Measurements from ENCODE around the gene FRS3. TPM values are rescaled to one million over a fixed set of nuclear protein-coding genes. Genes with fewer than 3 reads are reported as not detected.
A peak's percentile ranks its signal among the peaks of the same experiment; 100 is the strongest.

Gene FRS3
- total RNA-seq, 4 donors from 2014 or later = 4.4 to 11.4 (median 7.5) TPM

- Histone ChIP-seq H3K27me3 (no peaks in the 10 kb centered on the region), H3K4me1 (peaks cover 3 to 73% (median 38%) of the 10 kb centered on the region in 4 donors), H3K27ac (peak overlapping the region in 1 of 4 donors; percentile 55), H3K4me3 (no peak overlapping the region), H3K36me3 (peaks cover 0 to 10% (median 0%) of the 10 kb centered on the region in 3 donors), H3K9me3 (no peaks in the 10 kb centered on the region)
- WGBS, 2 donors = 85 to 89% methylated on average over 7 of the region's 7 CpGs
- TF ChIP-seq EP300 (IDR thresholded peaks at IDR 0.05) = no peak
- no peak for TF ChIP-seq POLR2A (IDR thresholded peaks at IDR 0.05)
- no peak for TF ChIP-seq CTCF (IDR thresholded peaks at IDR 0.05)
- DNase-seq (ENCODE audit: low spot score in 2 of 2) = no peak
These were observed 50.1 kb downstream of the FRS3 start for GRCh38 chr6:41729624-41730023.

DNA sequence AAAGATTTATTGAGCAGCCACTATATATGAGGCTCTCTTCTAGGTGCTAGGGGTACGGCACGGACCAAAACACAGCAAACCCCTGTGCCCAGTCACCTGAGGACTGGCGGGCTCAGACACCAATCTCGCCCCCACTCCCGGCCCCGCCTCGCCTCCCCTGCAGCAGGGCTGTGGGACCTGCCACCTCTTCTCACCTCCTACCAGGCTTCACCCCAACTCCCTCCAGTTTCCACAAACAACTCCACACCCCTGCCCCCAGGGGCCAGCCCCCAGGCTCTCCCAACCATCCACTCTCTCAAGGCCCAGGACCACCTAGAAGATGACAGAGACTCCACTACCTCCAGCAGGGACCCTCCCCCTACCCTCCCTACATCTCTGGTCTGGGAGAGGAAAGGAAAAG, 50.7 kb downstream of the FRS3 start:
- peak overlapping the region in 2 of 4 donors; percentile 45 to 55 for H3K27ac ChIP-seq
- WGBS, 2 donors = 93 to 94% methylated on average over 7 of the region's 7 CpGs
- no peaks in the 10 kb centered on the region for H3K9me3 ChIP-seq
- H3K4me1 ChIP-seq = peaks cover 3 to 79% (median 45%) of the 10 kb centered on the region in 4 donors
- TF ChIP-seq EP300 (IDR thresholded peaks at IDR 0.05) (no peak), CTCF (IDR thresholded peaks at IDR 0.05) (no peak), POLR2A (IDR thresholded peaks at IDR 0.05) (no peak)
- H3K4me3 ChIP-seq = no peak overlapping the region
- H3K27me3 ChIP-seq = no peaks in the 10 kb centered on the region
- H3K36me3 ChIP-seq = peaks cover 0 to 10% (median 0%) of the 10 kb centered on the region in 3 donors
- DNase-seq (ENCODE audit: low spot score in 2 of 2) = no peak

DNA sequence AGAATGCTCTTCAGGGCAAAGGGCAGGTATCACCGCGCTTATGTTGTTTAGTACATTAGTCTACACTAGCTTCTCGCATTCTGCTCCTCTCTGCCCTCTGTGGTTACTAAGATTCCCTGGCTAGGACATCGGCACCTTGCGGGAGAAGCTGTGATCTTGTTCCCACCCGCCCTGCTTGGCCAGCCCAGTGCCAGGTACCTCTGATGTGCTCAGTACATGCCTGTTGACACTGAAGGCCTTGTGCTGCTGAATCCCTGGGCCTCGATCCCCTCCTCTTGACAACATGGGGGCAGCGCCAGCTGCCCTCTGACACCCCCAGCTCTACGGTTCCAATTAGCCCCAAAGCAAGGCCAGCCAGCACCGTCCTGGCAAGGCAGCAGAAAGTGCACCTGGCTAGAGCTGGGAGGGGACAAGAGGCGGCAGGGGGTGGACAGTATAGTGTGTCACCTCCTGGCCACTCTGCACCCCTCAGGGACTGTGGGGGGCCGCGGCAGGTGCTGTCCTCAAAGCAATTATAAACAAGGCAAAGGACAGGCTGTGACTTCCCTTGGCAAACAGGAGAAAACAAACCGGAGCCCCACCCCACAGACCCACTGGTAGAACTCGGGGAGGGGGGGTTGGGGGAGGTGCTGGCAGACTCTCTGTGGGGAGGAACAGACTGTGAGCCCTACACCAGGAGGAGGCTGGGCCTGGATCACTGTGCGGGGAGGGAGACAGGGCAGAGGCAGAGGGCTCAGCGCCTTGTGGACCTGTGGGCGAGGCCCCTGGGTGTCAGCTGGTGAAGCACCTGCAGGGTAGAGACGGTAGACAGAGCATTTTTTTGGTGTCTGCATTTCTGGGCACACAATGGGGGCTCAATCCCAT, 51.4 kb downstream of the FRS3 start:
- no peak for DNase-seq (ENCODE audit: low spot score in 2 of 2)
- 76 to 81% methylated on average over 18 of the region's 19 CpGs for WGBS, 2 donors
- Histone ChIP-seq H3K4me1 (peaks cover 3 to 80% (median 45%) of the 10 kb centered on the region in 4 donors), H3K4me3 (no peak overlapping the region), H3K36me3 (peaks cover 0 to 10% (median 0%) of the 10 kb centered on the region in 3 donors), H3K27me3 (no peaks in the 10 kb centered on the region), H3K9me3 (no peaks in the 10 kb centered on the region), H3K27ac (peak overlapping the region in 2 of 4 donors; percentile 45 to 66)
- no peak for TF ChIP-seq CTCF (IDR thresholded peaks at IDR 0.05)
- TF ChIP-seq POLR2A (IDR thresholded peaks at IDR 0.05) = no peak
- TF ChIP-seq EP300 (IDR thresholded peaks at IDR 0.05) = no peak

GRCh38 chr6:41727705-41728072, 52.0 kb downstream of the FRS3 start:
- Histone ChIP-seq H3K27ac (peak overlapping the region in 2 of 4 donors; percentile 34 to 66), H3K9me3 (no peaks in the 10 kb centered on the region), H3K4me3 (no peak overlapping the region), H3K4me1 (peaks cover 3 to 80% (median 45%) of the 10 kb centered on the region in 4 donors), H3K36me3 (peaks cover 0 to 10% (median 0%) of the 10 kb centered on the region in 3 donors), H3K27me3 (no peaks in the 10 kb centered on the region)
- TF ChIP-seq EP300 (IDR thresholded peaks at IDR 0.05) (no peak), CTCF (IDR thresholded peaks at IDR 0.05) (no peak), POLR2A (IDR thresholded peaks at IDR 0.05) (no peak)
- no peak for DNase-seq (ENCODE audit: low spot score in 2 of 2)
- WGBS, 2 donors = 75 to 78% methylated on average over 2 to 3 of the region's 3 CpGs

DNA sequence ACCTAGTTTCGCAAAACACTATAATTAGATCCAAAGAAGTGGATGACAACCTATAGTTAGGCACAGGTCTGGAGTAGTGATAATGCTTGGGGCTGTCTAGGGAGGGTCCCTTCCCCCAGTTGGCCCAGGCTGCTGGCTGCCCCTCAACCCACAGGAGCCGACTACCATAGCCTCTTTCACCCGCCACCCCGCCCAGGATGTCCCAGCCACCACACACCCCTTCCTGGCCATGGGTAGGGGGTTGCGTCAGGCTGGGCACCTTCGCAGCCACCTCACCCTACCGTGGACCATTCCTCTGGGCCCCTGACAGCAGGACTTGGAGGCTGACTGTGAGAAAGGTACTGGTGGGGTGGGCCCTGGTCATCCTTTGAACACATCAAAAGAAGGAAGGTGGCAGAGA, 52.8 kb downstream of the FRS3 start:
- WGBS, 2 donors = 66 to 74% methylated on average over 5 to 7 of the region's 7 CpGs
- Histone ChIP-seq H3K27ac (peak overlapping the region in 1 of 4 donors; percentile 32), H3K9me3 (no peaks in the 10 kb centered on the region), H3K27me3 (no peaks in the 10 kb centered on the region), H3K36me3 (peaks cover 0 to 10% (median 0%) of the 10 kb centered on the region in 3 donors), H3K4me3 (no peak overlapping the region), H3K4me1 (peaks cover 3 to 80% (median 43%) of the 10 kb centered on the region in 4 donors)
- TF ChIP-seq POLR2A (IDR thresholded peaks at IDR 0.05) (no peak), EP300 (IDR thresholded peaks at IDR 0.05) (no peak), CTCF (IDR thresholded peaks at IDR 0.05) (no peak)
- no peak for DNase-seq (ENCODE audit: low spot score in 2 of 2)

All from tibial nerve (tissue), 4 donors.